ENCODE results near the gene MXD4. TPM values are rescaled to one million over a fixed set of nuclear protein-coding genes. Genes with fewer than 3 reads are reported as not detected.
"Not testable (repeated sequence)": the region's sequence is repeated elsewhere in the genome, so short reads cannot be mapped to it uniquely, and the experiment has no call there.

The MXD4 gene
- total and polyA plus RNA-seq, 4 donors, result 34.4 to 65.1 (median 47.8) TPM

- Histone ChIP-seq H3K4me1 (ENCODE audit: control insufficient read depth in 5 of 5, insufficient read depth in 5 of 5, low read length in 5 of 5) (peaks cover 0 to 7% (median 0%) of the 10 kb centered on the region in 5 donors), H3K4me3 (no peak overlapping the region), H3K27ac (ENCODE audit: low read depth in 1 of 2, low read length in 1 of 2) (no peak overlapping the region), H3K27me3 (ENCODE audit: control insufficient read depth in 3 of 3, insufficient read depth in 3 of 3, low read length in 2 of 3) (no peaks in the 10 kb centered on the region), H3K36me3 (ENCODE audit: control insufficient read depth in 4 of 4, insufficient read depth in 4 of 4, low read length in 4 of 4) (peaks cover 0 to 2% (median 0%) of the 10 kb centered on the region in 4 donors), H3K9ac (ENCODE audit: insufficient read depth in 1 of 2, low read length in 2 of 2) (no peak overlapping the region), H3K9me3 (ENCODE audit: control insufficient read depth in 4 of 4, insufficient read depth in 3 of 4, low read length in 3 of 4) (no peaks in the 10 kb centered on the region)
- DNase-seq, result no peak
- ATAC-seq (ENCODE audit: insufficient read depth, low FRiP score), result no peak
- 94 to 98% methylated on average over 44 of the region's 44 CpGs for WGBS, 2 donors
- no peak for TF ChIP-seq CTCF (IDR thresholded peaks at IDR 0.05; ENCODE audit: control extremely low read depth, extremely low read depth)
Measured at GRCh38 chr4:2275546-2276251, 13.8 kb upstream of the MXD4 start.

GRCh38 chr4:2275044-2275397, 13.1 kb upstream of the MXD4 start:
- H3K4me3 ChIP-seq; ATAC-seq (ENCODE audit: insufficient read depth, low FRiP score); H3K27me3 ChIP-seq (ENCODE audit: control insufficient read depth in 3 of 3, insufficient read depth in 3 of 3, low read length in 2 of 3); H3K4me1 ChIP-seq (ENCODE audit: control insufficient read depth in 5 of 5, insufficient read depth in 5 of 5, low read length in 5 of 5); H3K9me3 ChIP-seq (ENCODE audit: control insufficient read depth in 4 of 4, insufficient read depth in 3 of 4, low read length in 3 of 4); DNase-seq; H3K27ac ChIP-seq (ENCODE audit: low read depth in 1 of 2, low read length in 1 of 2); H3K36me3 ChIP-seq (ENCODE audit: control insufficient read depth in 4 of 4, insufficient read depth in 4 of 4, low read length in 4 of 4); H3K9ac ChIP-seq (ENCODE audit: insufficient read depth in 1 of 2, low read length in 2 of 2): not testable (repeated sequence)
- WGBS, 2 donors, result 92 to 98% methylated on average over 10 of the region's 10 CpGs

GRCh38 chr4:2274320-2275043, 12.6 kb upstream of the MXD4 start:
- peaks cover 0 to 8% (median 0%) of the 10 kb centered on the region in 5 donors for H3K4me1 ChIP-seq (ENCODE audit: control insufficient read depth in 5 of 5, insufficient read depth in 5 of 5, low read length in 5 of 5)
- no peaks in the 10 kb centered on the region for H3K27me3 ChIP-seq (ENCODE audit: control insufficient read depth in 3 of 3, insufficient read depth in 3 of 3, low read length in 2 of 3)
- no peak overlapping the region for H3K9ac ChIP-seq (ENCODE audit: insufficient read depth in 1 of 2, low read length in 2 of 2)
- WGBS, 2 donors, result 90 to 93% methylated on average over 21 of the region's 21 CpGs
- no peak overlapping the region for H3K4me3 ChIP-seq
- ATAC-seq (ENCODE audit: insufficient read depth, low FRiP score) (no peak), DNase-seq (no peak)
- H3K9me3 ChIP-seq (ENCODE audit: control insufficient read depth in 4 of 4, insufficient read depth in 3 of 4, low read length in 3 of 4), result no peaks in the 10 kb centered on the region
- peaks cover 0 to 2% (median 0%) of the 10 kb centered on the region in 4 donors for H3K36me3 ChIP-seq (ENCODE audit: control insufficient read depth in 4 of 4, insufficient read depth in 4 of 4, low read length in 4 of 4)
- TF ChIP-seq CTCF (IDR thresholded peaks at IDR 0.05; ENCODE audit: control extremely low read depth, extremely low read depth), result no peak
- no peak overlapping the region for H3K27ac ChIP-seq (ENCODE audit: low read depth in 1 of 2, low read length in 1 of 2)

- 85 to 92% methylated on average over 24 of the region's 24 CpGs for WGBS, 2 donors
Measured at GRCh38 chr4:2273657-2274319, 11.9 kb upstream of the MXD4 start.

More at GRCh38 chr4:2273657-2274319, 11.9 kb upstream of the MXD4 start:
- DNase-seq (no peak), ATAC-seq (ENCODE audit: insufficient read depth, low FRiP score) (no peak)
- H3K9me3 ChIP-seq (ENCODE audit: control insufficient read depth in 4 of 4, insufficient read depth in 3 of 4, low read length in 3 of 4), result no peaks in the 10 kb centered on the region
- H3K4me3 ChIP-seq, result no peak overlapping the region
- H3K4me1 ChIP-seq (ENCODE audit: control insufficient read depth in 5 of 5, insufficient read depth in 5 of 5, low read length in 5 of 5), result peaks cover 0 to 15% (median 0%) of the 10 kb centered on the region in 5 donors
- no peak overlapping the region for H3K27ac ChIP-seq (ENCODE audit: low read depth in 1 of 2, low read length in 1 of 2)
- H3K27me3 ChIP-seq (ENCODE audit: control insufficient read depth in 3 of 3, insufficient read depth in 3 of 3, low read length in 2 of 3), result no peaks in the 10 kb centered on the region
- peaks cover 0 to 2% (median 0%) of the 10 kb centered on the region in 4 donors for H3K36me3 ChIP-seq (ENCODE audit: control insufficient read depth in 4 of 4, insufficient read depth in 4 of 4, low read length in 4 of 4)
- no peak for TF ChIP-seq CTCF (IDR thresholded peaks at IDR 0.05; ENCODE audit: control extremely low read depth, extremely low read depth)
- no peak overlapping the region for H3K9ac ChIP-seq (ENCODE audit: insufficient read depth in 1 of 2, low read length in 2 of 2)
